Peyer's patch (tissue), 4 donors: ENCODE data around the gene TTYH3.

ENCODE experiments used
- POLR2A ChIP-seq, 2 donors: fragments of 450-650 bp; IDR thresholded peaks; one replicate each; pipeline ENCODE4 v1.5.1; 2017; ENCODE audit warnings: antibody characterized with exemption in 2 of 2, mild to moderate bottlenecking in 2 of 2, moderate library complexity in 2 of 2
- TF ChIP-seq, protein P1 (sequence below), 6 experiments: fragments of 450-650 bp in 4 of 6; fragments of 200-600 bp in 2 of 6; sonication (generic) in 1 of 6; IDR thresholded peaks; one replicate each; pipeline ENCODE4 v1.5.1; 2017 to 2019; ENCODE audit warnings: antibody characterized with exemption in 6 of 6, mild to moderate bottlenecking in 3 of 6, moderate library complexity in 1 of 6

DNA sequence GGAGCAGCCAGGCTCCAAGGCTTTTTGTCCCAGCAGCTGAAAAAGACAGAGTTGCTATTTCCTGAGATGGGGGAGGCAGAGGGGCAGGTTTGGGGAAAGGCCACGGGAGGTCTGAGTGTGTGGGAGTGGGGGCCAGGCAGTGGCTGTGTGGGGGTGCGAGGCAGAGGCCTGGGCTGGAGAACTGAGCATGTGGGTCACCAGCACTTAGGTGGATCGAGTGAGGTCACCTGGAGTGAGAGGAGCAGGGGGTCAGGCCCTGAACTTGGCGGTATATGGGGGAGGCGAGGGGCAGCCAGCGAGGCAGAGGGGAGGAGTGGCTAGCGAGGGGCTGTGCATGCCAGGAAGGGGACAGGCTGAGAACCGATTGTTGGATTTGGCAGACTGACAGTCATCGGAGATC, 44.7 kb upstream of the TTYH3 start:
- TF ChIP-seq, protein P1, sequence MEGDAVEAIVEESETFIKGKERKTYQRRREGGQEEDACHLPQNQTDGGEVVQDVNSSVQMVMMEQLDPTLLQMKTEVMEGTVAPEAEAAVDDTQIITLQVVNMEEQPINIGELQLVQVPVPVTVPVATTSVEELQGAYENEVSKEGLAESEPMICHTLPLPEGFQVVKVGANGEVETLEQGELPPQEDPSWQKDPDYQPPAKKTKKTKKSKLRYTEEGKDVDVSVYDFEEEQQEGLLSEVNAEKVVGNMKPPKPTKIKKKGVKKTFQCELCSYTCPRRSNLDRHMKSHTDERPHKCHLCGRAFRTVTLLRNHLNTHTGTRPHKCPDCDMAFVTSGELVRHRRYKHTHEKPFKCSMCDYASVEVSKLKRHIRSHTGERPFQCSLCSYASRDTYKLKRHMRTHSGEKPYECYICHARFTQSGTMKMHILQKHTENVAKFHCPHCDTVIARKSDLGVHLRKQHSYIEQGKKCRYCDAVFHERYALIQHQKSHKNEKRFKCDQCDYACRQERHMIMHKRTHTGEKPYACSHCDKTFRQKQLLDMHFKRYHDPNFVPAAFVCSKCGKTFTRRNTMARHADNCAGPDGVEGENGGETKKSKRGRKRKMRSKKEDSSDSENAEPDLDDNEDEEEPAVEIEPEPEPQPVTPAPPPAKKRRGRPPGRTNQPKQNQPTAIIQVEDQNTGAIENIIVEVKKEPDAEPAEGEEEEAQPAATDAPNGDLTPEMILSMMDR (IDR thresholded peaks at IDR 0.05), result no peak
- TF ChIP-seq POLR2A (IDR thresholded peaks at IDR 0.05), result no peak
